ENCODE measurements around the gene WDCP. TPM values are rescaled to one million over a fixed set of nuclear protein-coding genes. Genes with fewer than 3 reads are reported as not detected.
A peak's percentile ranks its signal among the peaks of the same experiment; 100 is the strongest.

The WDCP gene
- total RNA-seq, 3 donors from 2014 or later, result 3.4 to 8.3 (median 7.2) TPM

- Histone ChIP-seq H3K4me3 (no peak overlapping the region), H3K27ac (no peak overlapping the region), H3K27me3 (no peaks in the 10 kb centered on the region), H3K36me3 (no peaks in the 10 kb centered on the region), H3K9me3 (no peaks in the 10 kb centered on the region), H3K4me1 (no peaks in the 10 kb centered on the region)
- no peak for DNase-seq (ENCODE audit: low spot score in 2 of 2)
- intact Hi-C loops (cut with DNase I; ENCODE audit: low total_unique reads), result no loop called here
- TF ChIP-seq POLR2A (IDR thresholded peaks at IDR 0.05) (no peak), CTCF (IDR thresholded peaks at IDR 0.05) (peak in 1 of 3 donors; percentile 28)
Measured at GRCh38 chr2:23988371-23988770, 58.8 kb downstream of the WDCP start.

Other genes with a start within 250 kb of the WDCP start
- 10 to 100 TPM; 22.6 to 48.1 (median 34.4) TPM for gene ATAD2B, start 120.3 kb downstream of the WDCP start, total RNA-seq
- 10 to 100 TPM; 13.0 to 22.0 (median 16.4) TPM for gene UBXN2A, start 106.9 kb downstream of the WDCP start, total RNA-seq
- not detected for gene MFSD2B, start 37.3 kb downstream of the WDCP start, total RNA-seq
- gene FKBP1B, start 2.4 kb upstream of the WDCP start, total RNA-seq, result 10 to 100 TPM in 1 of 3 donors, 1 to 10 TPM in 2; 3.2 to 11.0 (median 7.2) TPM
- 100 to 1,000 TPM in 2 of 3 donors, 10 to 100 TPM in 1; 91.7 to 125 (median 110) TPM for gene SF3B6, start 28.9 kb upstream of the WDCP start, total RNA-seq
- gene TP53I3, start 37.4 kb upstream of the WDCP start, total RNA-seq, result 10 to 100 TPM; 19.2 to 24.3 (median 19.6) TPM
- under 1 TPM in 2 of 3 donors, not detected in 1; 0.44 to 0.96 TPM for gene PFN4, start 75.9 kb upstream of the WDCP start, total RNA-seq
- 10 to 100 TPM; 23.7 to 46.2 (median 30.9) TPM for gene FAM228B, start 76.1 kb upstream of the WDCP start, total RNA-seq
- 1 to 10 TPM in 1 of 3 donors, under 1 TPM in 2; 0.66 to 2.6 (median 0.88) TPM for gene FAM228A, start 127.7 kb upstream of the WDCP start, total RNA-seq

All from breast epithelium (tissue), 4 donors.